Pancreas (tissue), 10 donors: ENCODE results near the gene AMOTL1. TPM values are rescaled to one million over a fixed set of nuclear protein-coding genes. Genes with fewer than 3 reads are reported as not detected.
"Not testable (repeated sequence)": the region's sequence is repeated elsewhere in the genome, so short reads cannot be mapped to it uniquely, and the experiment has no call there.

Experiments used
- ATAC-seq, 4 donors: fragments of 200-7000 bp; cut with Tn5 transposase; one replicate each; pipeline versions ENCODE4 v1.8.0 to v1.9.1; 2020; ENCODE audit warnings: mild to moderate bottlenecking in 4 of 4, moderate library complexity in 4 of 4
- DNase-seq, 6 donors: peaks; one replicate each; pipeline ENCODE4 v3.0.0-alpha.2; 2020
- FAIRE-seq: peaks from 2 replicates; lab custom pipeline; 2012; peaks lifted over from hg19 to GRCh38; lab: Jason Lieb, UNC
- H3K27ac ChIP-seq, 4 donors: fragments of 200-600 bp; sonication (generic); 1 replicate in 3 of 4; 2 replicates in 1 of 4; pipeline versions ENCODE4 v1.5.0 to v1.8.0; 2020
- H3K27me3 ChIP-seq, 4 donors: fragments of 200-600 bp; one replicate each; pipeline ENCODE4 v1.8.0; 2021
- H3K36me3 ChIP-seq, 3 donors: fragments of 200-600 bp; sonication (generic) in 1 of 3; one replicate each; pipeline versions ENCODE4 v1.5.0 to v1.8.0; 2020 to 2021
- H3K4me1 ChIP-seq, 3 donors: fragments of 200-600 bp; one replicate each; pipeline ENCODE4 v1.8.0; 2021
- H3K4me3 ChIP-seq, 4 donors: fragments of 200-600 bp; sonication (generic) in 2 of 4; one replicate each; pipeline versions ENCODE4 v1.5.0 to v1.8.0; 2020 to 2021
- H3K9me3 ChIP-seq, 4 donors: fragments of 200-600 bp; one replicate each; pipeline ENCODE4 v1.8.0; 2021
- WGBS, 2 donors: extraction: QIAGEN DNeasy Blood & Tissue Kit; methylation state at CpG; one replicate each; pipeline ENCODE4 v1.1.7; 2013; 5-methylcytosine and 5-hydroxymethylcytosine counted together
- intact Hi-C, 3 donors: fragments of 100-400 bp; cut with DNase I; formaldehyde crosslinking; loops; one replicate each; pipeline versions ENCODE4 v1.11.1 to v1.14.2; 2022
- polyA plus RNA-seq, 2 donors: library from polyadenylated mRNA; stranded (reverse); fragments of 200-250 nt; gene quantifications; one replicate each; pipeline ENCODE4 v1.2.3, GENCODE V29; 2013
- total RNA-seq, 6 donors: library from RNA; stranded (reverse); fragmentation: NEBNext Ultra II Directional in 4 of 6; extraction: Animal tissue kit (Norgen Biotek cat#: 25700) in 4 of 6; gene quantifications; one replicate each; pipeline versions ENCODE4 v1.2.1 to v1.2.4, GENCODE V29; 2021 to 2023
- TF ChIP-seq, protein P1 (sequence below), 4 donors: fragments of 200-600 bp; sonication (generic) in 3 of 4; IDR thresholded peaks; one replicate each; pipeline versions ENCODE4 v1.5.0 to v1.8.0; 2021; ENCODE audit warnings: antibody characterized with exemption in 4 of 4
- donor health status: healthy with polysubstance abuse.
- donor health status: DM: no; HTN: no; CAD: no; lungs with moderate emphysema.
- donor health status: DM: no; HTN: no; CAD: no.
- donor health status: control.
- donor health status: control.
- donor health status: Bipolar disorder and iron deficiency.
- donor health status: DM: yes; HTN: yes; CAD: no.
- donor health status: DM: no; HTN: no; CAD: no.
- donor health status: DM: no; HTN: no; CAD: no.
- donor health status: DM: yes; HTN: yes; CAD: no.

The AMOTL1 gene
- total and polyA plus RNA-seq, 8 donors, result 3.5 to 30.2 (median 18.4) TPM

DNA sequence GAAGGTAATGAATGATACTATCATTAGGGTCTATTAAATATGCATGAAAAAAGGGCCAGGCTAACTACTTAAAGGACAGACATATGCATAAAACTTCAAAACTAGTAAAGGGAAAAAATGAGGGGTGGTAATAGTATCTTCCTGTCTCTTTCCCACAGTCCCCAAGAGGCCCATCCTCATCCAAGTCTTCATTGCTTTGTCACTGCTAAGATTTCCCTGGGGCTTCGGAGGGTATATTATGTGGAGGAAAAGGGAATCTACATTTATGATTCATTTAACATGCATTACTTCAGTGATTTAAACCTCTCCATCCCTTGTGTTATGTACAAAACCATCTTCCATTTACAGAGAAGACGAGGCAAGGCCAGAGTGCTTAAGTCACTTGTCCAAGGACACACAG lies 139.1 kb downstream of the AMOTL1 start:
- no peaks in the 10 kb centered on the region for H3K36me3 ChIP-seq
- ATAC-seq (no peak), FAIRE-seq (no peak), DNase-seq (no peak)
- no peaks in the 10 kb centered on the region for H3K4me1 ChIP-seq
- 47 to 48% methylated on average over 2 of the region's 2 CpGs for WGBS, 2 donors
- H3K27me3 ChIP-seq, result no peaks in the 10 kb centered on the region
- H3K4me3 ChIP-seq, result no peak overlapping the region
- TF ChIP-seq, protein P1, sequence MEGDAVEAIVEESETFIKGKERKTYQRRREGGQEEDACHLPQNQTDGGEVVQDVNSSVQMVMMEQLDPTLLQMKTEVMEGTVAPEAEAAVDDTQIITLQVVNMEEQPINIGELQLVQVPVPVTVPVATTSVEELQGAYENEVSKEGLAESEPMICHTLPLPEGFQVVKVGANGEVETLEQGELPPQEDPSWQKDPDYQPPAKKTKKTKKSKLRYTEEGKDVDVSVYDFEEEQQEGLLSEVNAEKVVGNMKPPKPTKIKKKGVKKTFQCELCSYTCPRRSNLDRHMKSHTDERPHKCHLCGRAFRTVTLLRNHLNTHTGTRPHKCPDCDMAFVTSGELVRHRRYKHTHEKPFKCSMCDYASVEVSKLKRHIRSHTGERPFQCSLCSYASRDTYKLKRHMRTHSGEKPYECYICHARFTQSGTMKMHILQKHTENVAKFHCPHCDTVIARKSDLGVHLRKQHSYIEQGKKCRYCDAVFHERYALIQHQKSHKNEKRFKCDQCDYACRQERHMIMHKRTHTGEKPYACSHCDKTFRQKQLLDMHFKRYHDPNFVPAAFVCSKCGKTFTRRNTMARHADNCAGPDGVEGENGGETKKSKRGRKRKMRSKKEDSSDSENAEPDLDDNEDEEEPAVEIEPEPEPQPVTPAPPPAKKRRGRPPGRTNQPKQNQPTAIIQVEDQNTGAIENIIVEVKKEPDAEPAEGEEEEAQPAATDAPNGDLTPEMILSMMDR (IDR thresholded peaks at IDR 0.05), result no peak
- no peaks in the 10 kb centered on the region for H3K9me3 ChIP-seq
- intact Hi-C loops, result no loop called here
- H3K27ac ChIP-seq, result no peak overlapping the region

GRCh38 chr11:94909371-94909820 lies 141.2 kb downstream of the AMOTL1 start:
- TF ChIP-seq, protein P1 (IDR thresholded peaks at IDR 0.05), result no peak
- Histone ChIP-seq H3K4me1 (no peaks in the 10 kb centered on the region), H3K36me3 (no peaks in the 10 kb centered on the region), H3K27me3 (no peaks in the 10 kb centered on the region), H3K27ac (no peak overlapping the region), H3K9me3 (no peaks in the 10 kb centered on the region), H3K4me3 (no peak overlapping the region)
- DNase-seq (no peak), FAIRE-seq (no peak), ATAC-seq (no peak)
- intact Hi-C loops, result no loop called here
- 88 to 91% methylated on average over 4 of the region's 4 CpGs for WGBS, 2 donors

DNA sequence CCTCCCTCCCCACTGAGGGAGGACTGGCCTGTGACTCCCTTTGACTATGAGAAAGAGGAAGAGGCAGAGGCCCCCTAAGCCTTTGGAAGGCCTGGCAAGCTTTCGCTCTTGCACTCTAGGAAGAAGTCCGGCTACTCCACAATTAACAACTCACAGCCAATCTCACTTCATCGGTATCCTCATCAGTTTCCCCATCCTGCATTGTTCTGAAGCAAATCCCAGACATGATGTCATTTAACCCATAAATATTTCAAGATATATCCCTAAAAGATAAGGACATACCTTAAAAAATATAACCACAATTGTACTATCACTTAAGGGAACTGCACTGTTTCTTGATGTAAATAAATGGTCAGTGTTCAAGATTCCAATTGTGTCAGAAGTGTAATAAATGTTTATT lies 142.1 kb downstream of the AMOTL1 start:
- intact Hi-C loops, result no loop called here
- Histone ChIP-seq H3K36me3 (no peaks in the 10 kb centered on the region), H3K4me3 (no peak overlapping the region), H3K27me3 (no peaks in the 10 kb centered on the region), H3K9me3 (no peaks in the 10 kb centered on the region), H3K27ac (no peak overlapping the region), H3K4me1 (no peaks in the 10 kb centered on the region)
- WGBS, 2 donors, result 86 to 89% methylated on average over 3 of the region's 3 CpGs
- TF ChIP-seq, protein P1 (IDR thresholded peaks at IDR 0.05), result no peak
- no peak for FAIRE-seq
- no peak for ATAC-seq
- DNase-seq, result no peak

DNA sequence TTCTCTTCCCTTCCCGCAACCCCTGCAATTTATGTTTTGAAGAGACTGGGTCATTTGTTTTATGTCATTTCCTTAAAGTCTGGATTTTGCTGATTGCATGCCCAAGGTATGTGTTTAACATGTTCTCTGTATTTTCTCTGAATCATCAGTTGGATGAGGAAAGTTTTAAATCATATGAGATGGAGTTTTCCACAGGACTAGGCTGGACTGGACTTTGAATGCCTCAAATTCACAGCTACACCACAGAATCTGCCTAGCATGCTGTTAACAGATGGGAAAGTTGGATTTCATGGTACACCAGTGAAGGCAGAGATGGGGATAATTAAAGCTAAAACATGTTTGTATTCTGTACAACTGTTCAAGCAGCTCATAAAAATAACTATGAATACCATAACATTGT lies 142.6 kb downstream of the AMOTL1 start:
- intact Hi-C loops, result no loop called here

GRCh38 chr11:94912806-94913205 lies 144.7 kb downstream of the AMOTL1 start:
- WGBS, 2 donors, result 94 to 96% methylated on average over 9 of the region's 9 CpGs
- no peak for DNase-seq
- Histone ChIP-seq H3K4me3 (no peak overlapping the region), H3K9me3 (no peaks in the 10 kb centered on the region), H3K27ac (no peak overlapping the region), H3K4me1 (no peaks in the 10 kb centered on the region), H3K36me3 (no peaks in the 10 kb centered on the region), H3K27me3 (no peaks in the 10 kb centered on the region)
- intact Hi-C loops, result no loop called here
- no peak for FAIRE-seq
- no peak for ATAC-seq
- TF ChIP-seq, protein P1 (IDR thresholded peaks at IDR 0.05), result no peak

More for the DNA sequence above, 142.6 kb downstream of the AMOTL1 start:
- no peak overlapping the region for H3K4me3 ChIP-seq
- TF ChIP-seq, protein P1 (IDR thresholded peaks at IDR 0.05), result no peak
- FAIRE-seq, result no peak
- no peak for DNase-seq
- ATAC-seq, result peak in 1 of 4 donors; percentile 14
- H3K27ac ChIP-seq, result no peak overlapping the region
- no peaks in the 10 kb centered on the region for H3K4me1 ChIP-seq
- H3K36me3 ChIP-seq, result no peaks in the 10 kb centered on the region
- H3K9me3 ChIP-seq, result no peaks in the 10 kb centered on the region
- WGBS, 2 donors, result 0% methylated on average over 1 of the region's 1 CpG
- no peaks in the 10 kb centered on the region for H3K27me3 ChIP-seq

- H3K27me3 ChIP-seq, DNase-seq, H3K36me3 ChIP-seq, intact Hi-C loops, H3K27ac ChIP-seq, ATAC-seq, H3K4me3 ChIP-seq, H3K9me3 ChIP-seq, FAIRE-seq, H3K4me1 ChIP-seq: not testable (repeated sequence)
- WGBS, 2 donors, result 92 to 95% methylated on average over 2 of the region's 2 CpGs
These were observed 145.7 kb downstream of the AMOTL1 start for GRCh38 chr11:94913718-94914394.
